K562 (cell line): ENCODE results near the gene MMS19. TPM values are rescaled to one million over a fixed set of nuclear protein-coding genes. Genes with fewer than 3 reads are reported as not detected.
"Not testable (repeated sequence)": the region's sequence is repeated elsewhere in the genome, so short reads cannot be mapped to it uniquely, and the experiment has no call there.

Source experiments
- ATAC-seq: fragments of 200-7000 bp; cut with Tn5 transposase; 3 replicates; pipeline ENCODE4 v1.9.1; 2020; ENCODE audit warnings: moderate library complexity
- BruUV-seq: library from RNA; stranded (reverse); fragments of 400-500 nt; replicated peaks from 2 replicates; lab custom pipeline; 2021; lab: Mats Ljungman, UMichigan
- CTCF ChIA-PET: fragments of 300-600 bp; formaldehyde crosslinking; extraction: SDS; loops from one replicate; lab custom pipeline; 2021; ENCODE audit warnings: low intra/inter-chr PET ratio; lab: Yijun Ruan, JAX
- POLR2A ChIA-PET: fragments of 300-600, 350-650 bp; sonication (Branson Sonifier 250); formaldehyde crosslinking; extraction: SDS; loops from one replicate; lab custom pipeline; 2021; ENCODE audit warnings: antibody characterized with exemption, inconsistent platforms; lab: Yijun Ruan, JAX
- DNase-seq, 4 experiments: peaks; one replicate each; pipeline versions ENCODE4 v3.0.0 to v3.0.0-alpha.2; 2011 to 2018; ENCODE audit warnings: low spot score in 3 of 4, mixed read lengths in 3 of 4; ENCODE audit errors: extremely low read depth in 1 of 4
- FAIRE-seq: peaks from 2 replicates; lab custom pipeline; 2011; peaks lifted over from hg19 to GRCh38; lab: Jason Lieb, UNC
- H2AFZ ChIP-seq: 2 replicates; pipeline ENCODE4 v1.6.0; 2011; ENCODE audit warnings: low read depth, low read length, control low read depth, inconsistent platforms
- H3K27ac ChIP-seq: fragments of 200-600 bp; 3 replicates; pipeline ENCODE4 v1.8.0; 2011; ENCODE audit warnings: low read depth, mild to moderate bottlenecking, control low read depth, inconsistent platforms, low read length, moderate library complexity, mixed read lengths; ENCODE audit errors: extremely low read depth
- H3K27me3 ChIP-seq, 2 experiments: fragments of 300-600 bp in 1 of 2; 2 replicates in 1 of 2; 3 replicates in 1 of 2; pipeline versions ENCODE4 v1.6.0 to v1.8.0; 2011; ENCODE audit warnings: inconsistent platforms in 2 of 2, low read length in 2 of 2, mild to moderate bottlenecking in 1 of 2, mixed read lengths in 1 of 2, moderate library complexity in 1 of 2; ENCODE audit not compliant: control insufficient read depth in 2 of 2, insufficient read depth in 2 of 2
- H3K36me3 ChIP-seq: fragments of 300-600 bp; 3 replicates; pipeline ENCODE4 v1.8.0; 2011; ENCODE audit warnings: mild to moderate bottlenecking, low read length, inconsistent platforms; ENCODE audit not compliant: control insufficient read depth, insufficient read depth
- H3K4me1 ChIP-seq, 2 experiments: fragments of 200-600 bp in 1 of 2; replicated peaks in 1 of 2; 2 replicates in 1 of 2; 3 replicates in 1 of 2; pipeline versions ENCODE4 v1.5.1 to v1.8.0; 2011; ENCODE audit warnings: inconsistent platforms in 2 of 2, low read length in 2 of 2, mild to moderate bottlenecking in 1 of 2, mixed read lengths in 1 of 2, moderate library complexity in 1 of 2; ENCODE audit not compliant: control insufficient read depth in 2 of 2, insufficient read depth in 2 of 2
- H3K4me2 ChIP-seq: 2 replicates; pipeline ENCODE4 v1.6.1; 2011; ENCODE audit warnings: low read length, control low read depth, inconsistent platforms, mixed read lengths; ENCODE audit not compliant: insufficient read depth
- H3K4me3 ChIP-seq: fragments of 200-600 bp; sonication (generic), shearing (Covaris generic); 2 replicates; pipeline ENCODE4 v1.5.1; 2016; ENCODE audit warnings: control low read depth, inconsistent platforms
- H3K79me2 ChIP-seq: fragments of 200-600 bp; 3 replicates; pipeline ENCODE4 v1.8.0; 2011; ENCODE audit warnings: low read length, inconsistent platforms; ENCODE audit not compliant: control insufficient read depth, insufficient read depth
- H3K9ac ChIP-seq, 2 experiments: 2 replicates each; pipeline versions ENCODE4 v1.6.0 to v1.6.1; 2011; ENCODE audit warnings: low read depth in 2 of 2, low read length in 2 of 2, control low read depth in 1 of 2, inconsistent platforms in 1 of 2, mild to moderate bottlenecking in 1 of 2, mixed read lengths in 1 of 2; ENCODE audit not compliant: insufficient read depth in 1 of 2
- H3K9me1 ChIP-seq: one replicate; pipeline ENCODE4 v1.6.0; 2011; ENCODE audit warnings: inconsistent platforms, mild to moderate bottlenecking, low read length, moderate library complexity; ENCODE audit not compliant: control insufficient read depth, insufficient read depth
- H3K9me3 ChIP-seq: replicated peaks from 2 replicates; pipeline ENCODE4 v1.5.1; 2011; ENCODE audit warnings: low read depth, low read length, inconsistent platforms; ENCODE audit not compliant: control insufficient read depth, insufficient read depth
- H4K20me1 ChIP-seq: replicated peaks from 2 replicates; pipeline ENCODE4 v1.6.1; 2011; ENCODE audit warnings: low read length, inconsistent platforms, mixed read lengths; ENCODE audit not compliant: control insufficient read depth, insufficient read depth
- ZKSCAN1 ChIP-seq: fragments of 150-350 bp; IDR thresholded peaks from 2 replicates; pipeline ENCODE4 v1.6.1; 2016; ENCODE audit warnings: low read depth, low read length
- ZNF24 ChIP-seq: fragments of 450-650 bp; IDR thresholded peaks from 2 replicates; pipeline ENCODE4 v1.6.1; 2016
- ZNF316 ChIP-seq: fragments of 450-650 bp; IDR thresholded peaks from 2 replicates; pipeline ENCODE4 v1.6.1; 2016
- ZNF384 ChIP-seq: IDR thresholded peaks from 2 replicates; pipeline ENCODE4 v1.6.1; 2012; ENCODE audit warnings: low read depth, low read length, improper control_type of control experiment
- WGBS: fragments of 100-300 bp; shearing (Covaris generic); methylation state at CpG from one replicate; pipeline ENCODE4 v1.1.6; 2016; ENCODE audit warnings: low coverage, mixed read lengths; ENCODE audit not compliant: insufficient coverage; ENCODE audit errors: missing lambda C conversion rate; 5-methylcytosine and 5-hydroxymethylcytosine counted together
- in situ Hi-C: fragments of 300-500 bp; cut with MboI; formaldehyde crosslinking; loops from 4 replicates; pipeline ENCODE4 v1.15.0; 2018; ENCODE audit warnings: inconsistent platforms, mixed read lengths
- intact Hi-C: fragments of 100-400 bp; cut with micrococcal nuclease; formaldehyde crosslinking; loops from 2 replicates; pipeline ENCODE4 v1.14.2; 2022
- polyA plus RNA-seq, 8 experiments: library from polyadenylated mRNA; depleted of rRNA in 4 of 8; stranded (reverse) in 5 of 8; unstranded in 3 of 8; fragments of >200 nt; fragmentation: Nextera tagmentation in 2 of 8; fragmentation: Illumina TruSeq in 1 of 8; extraction: Ambion mirVana in 2 of 8; extraction: Trizol in 1 of 8; gene quantifications; 2 replicates each; pipeline versions ENCODE4 v1.2.1 to v1.2.3, GENCODE V29; 2011 to 2014; ENCODE audit warnings: inconsistent platforms in 1 of 8, missing spikeins in 1 of 8
- total RNA-seq, 7 experiments: library from RNA; depleted of rRNA in 6 of 7; stranded (reverse); fragments of >200 nt in 6 of 7; fragmentation: Illumina TruSeq in 2 of 7; extraction: Trizol in 2 of 7; gene quantifications; 2 replicates each; pipeline versions ENCODE4 v1.2.1 to v1.2.3, GENCODE V29; 2011 to 2021; ENCODE audit warnings: low replicate concordance in 1 of 7

Gene MMS19
- total and polyA plus RNA-seq, 9 of the 15 experiments (the other 6 are each of a cell fraction or from before 2014, with no cell fraction given), result 40.1 to 110 (median 62.9) TPM

DNA sequence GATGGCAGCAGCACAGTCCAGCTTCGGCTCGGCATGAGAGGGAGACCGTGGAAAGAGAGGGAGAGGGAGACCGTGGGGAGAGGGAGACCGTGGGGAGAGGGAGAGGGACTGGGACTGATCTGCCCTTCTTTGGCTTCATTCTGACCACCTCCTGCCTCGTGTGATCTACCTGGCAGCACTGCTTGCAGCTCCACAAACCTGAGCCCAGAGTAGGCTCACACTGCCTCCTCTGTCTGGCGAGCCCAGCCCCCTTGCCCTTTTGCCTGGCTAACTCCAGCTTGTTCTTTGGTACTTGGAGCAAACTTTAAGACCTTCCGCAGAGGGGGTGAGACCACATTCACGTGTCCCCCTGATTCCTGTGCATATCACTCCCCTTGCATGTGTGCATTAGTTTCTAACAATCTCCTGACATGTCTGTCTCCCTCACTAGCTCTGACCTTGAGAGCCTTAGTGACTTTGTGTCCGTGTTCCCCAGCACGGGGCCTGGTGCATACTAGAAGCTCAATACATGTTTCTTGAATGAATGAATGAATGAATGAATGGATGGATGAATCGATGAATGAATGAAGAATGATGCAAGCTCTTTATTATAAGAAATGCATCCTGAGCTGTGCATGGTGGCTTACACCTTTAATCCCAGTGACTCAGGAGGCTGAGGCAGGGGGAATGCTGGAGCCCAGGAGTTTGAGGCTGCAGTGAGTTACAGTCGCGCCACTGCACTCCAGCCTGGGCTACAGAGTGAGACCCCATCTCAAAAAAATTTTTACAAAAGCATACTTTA is 31.7 kb upstream of the MMS19 start:
- ChIA-PET CTCF (no interaction called here), POLR2A (interaction anchor here (0.5 to 0.7 kb wide), 4 partner anchors 10 to 587 kb away, joined by 3 read pairs; no protein-coding TSS in a partner anchor)
- Histone ChIP-seq H3K9me3 (no peaks in the 10 kb centered on the region), H3K27me3 (peaks cover 0 to 4% of the 10 kb centered on the region in 2 experiments; a peak in 2 of 5 replicates), H3K36me3 (no peaks in the 10 kb centered on the region), H3K4me3 (no peak overlapping the region), H3K9me1 (no peaks in the 10 kb centered on the region), H2AFZ (no peak overlapping the region), H3K27ac (no peak overlapping the region), H3K4me2 (no peak overlapping the region; the same call in 1 of the 2 replicates), H3K9ac (no peak overlapping the region; a peak in 1 of 4 replicates), H3K4me1 (no peaks in the 10 kb centered on the region; a peak in 2 of 5 replicates), H3K79me2 (no peaks in the 10 kb centered on the region), H4K20me1 (no peaks in the 10 kb centered on the region)
- WGBS, result 29% methylated on average over 8 of the region's 14 CpGs
- TF ChIP-seq ZNF24 (peak; percentile 89), ZNF316 (no peak), ZNF384 (no peak), ZKSCAN1 (no peak)
- BruUV-seq, result no TSS peak
- FAIRE-seq (peak; percentile 6), DNase-seq (no peak), ATAC-seq (peak; percentile 32; the same call in 2 of the 3 replicates)
- intact Hi-C loops (no loop called here), in situ Hi-C loops (no loop called here)

DNA sequence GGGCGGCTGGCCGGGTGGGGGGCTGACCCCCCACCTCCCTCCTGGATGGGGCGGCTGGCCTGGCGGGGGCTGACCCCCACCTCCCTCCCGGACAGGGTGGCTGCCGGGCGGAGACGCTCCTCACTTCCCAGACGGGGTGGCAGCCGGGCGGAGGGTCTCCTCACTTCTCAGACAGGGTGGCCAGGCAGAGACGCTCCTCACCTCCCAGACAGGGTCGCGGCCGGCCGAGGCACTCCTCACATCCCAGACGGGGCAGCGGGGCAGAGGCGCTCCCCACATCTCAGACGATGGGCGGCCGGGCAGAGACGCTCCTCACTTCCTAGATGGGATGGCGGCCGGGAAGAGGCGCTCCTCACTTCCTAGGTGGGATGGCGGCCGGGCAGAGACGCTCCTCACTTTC is 30.7 kb upstream of the MMS19 start:
- H3K9me3 ChIP-seq, CTCF ChIA-PET, H3K27ac ChIP-seq, H3K4me3 ChIP-seq, H3K4me1 ChIP-seq, H3K4me2 ChIP-seq, BruUV-seq, H3K36me3 ChIP-seq, H4K20me1 ChIP-seq, in situ Hi-C loops, ATAC-seq, DNase-seq, POLR2A ChIA-PET, FAIRE-seq, H3K79me2 ChIP-seq, H3K9ac ChIP-seq, intact Hi-C loops, H2AFZ ChIP-seq, H3K9me1 ChIP-seq: not testable (repeated sequence)
- peaks cover 0 to 14% of the 10 kb centered on the region in 2 experiments; a peak in 2 of 5 replicates for H3K27me3 ChIP-seq
- WGBS, result no CpG with 5 or more reads among the region's 29 CpGs
